HG03469 (cell line): ENCODE data around the gene HMGN4.
"Not testable (repeated sequence)": the region's sequence is repeated elsewhere in the genome, so short reads cannot be mapped to it uniquely, and the experiment has no call there.

Experiments
- ATAC-seq: cut with Tn5 transposase; IDR thresholded peaks from one replicate; pipeline ENCODE4 v1.9.1; 2021; ENCODE audit warnings: mild to moderate bottlenecking, moderate library complexity, moderate number of reproducible peaks; ENCODE audit not compliant: unreplicated experiment

The HMGN4 gene

DNA sequence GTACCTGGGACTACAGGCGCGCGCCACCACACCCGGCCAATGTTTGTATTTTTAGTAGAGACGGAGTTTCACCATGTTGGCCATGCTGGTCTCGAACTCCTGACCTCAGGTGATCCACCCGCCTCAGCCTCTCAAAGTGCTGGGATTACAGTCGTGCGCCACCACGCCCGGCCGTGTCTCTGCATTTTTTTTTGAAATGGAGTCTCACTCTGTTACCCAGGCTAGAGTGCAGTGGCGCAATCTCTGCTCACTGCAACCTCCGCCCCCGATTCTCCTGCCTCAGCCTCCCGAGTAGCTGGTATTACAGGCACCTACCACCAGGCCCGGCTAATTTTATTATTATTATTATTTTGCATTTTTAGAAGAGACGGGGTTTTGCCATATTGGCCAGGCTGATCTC, 9.2 kb downstream of the HMGN4 start:
- not testable (repeated sequence) for ATAC-seq

DNA sequence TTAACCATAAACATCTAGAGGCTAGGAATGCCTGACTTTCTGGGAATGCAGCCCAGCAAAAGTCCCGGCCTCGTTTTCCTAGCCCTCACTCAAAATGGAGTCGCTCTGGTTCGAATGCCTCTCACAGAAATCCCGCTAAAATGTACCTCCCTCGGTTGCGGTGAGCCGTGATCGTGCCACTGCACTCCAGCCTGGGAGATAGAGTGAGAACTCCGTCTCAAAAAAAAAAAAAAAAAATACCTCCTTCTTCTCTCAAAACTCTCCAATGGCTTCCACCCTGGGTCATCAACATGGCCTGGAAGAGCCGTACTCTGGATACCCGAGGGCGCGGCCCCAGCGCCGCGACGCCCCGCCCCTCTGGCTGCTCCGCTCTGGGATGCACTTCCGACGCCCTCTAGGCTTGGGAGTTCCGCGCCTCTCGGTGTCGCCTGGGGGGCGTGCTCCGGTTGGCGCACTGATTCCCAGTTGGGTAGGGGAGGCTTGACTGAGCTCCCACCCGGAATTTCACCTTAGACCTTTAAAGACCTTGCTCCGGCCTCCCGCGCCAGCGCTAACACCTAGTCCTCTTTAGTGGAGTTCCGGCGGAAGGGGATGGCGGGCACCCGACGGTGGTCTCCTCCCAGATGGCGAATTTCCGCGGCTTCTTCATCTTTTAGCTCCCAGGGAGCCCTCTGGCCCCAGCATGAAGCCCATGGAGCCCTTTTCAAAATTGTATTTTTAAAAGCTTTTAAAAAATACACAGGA, 12.3 kb downstream of the HMGN4 start:
- ATAC-seq, result no peak

DNA sequence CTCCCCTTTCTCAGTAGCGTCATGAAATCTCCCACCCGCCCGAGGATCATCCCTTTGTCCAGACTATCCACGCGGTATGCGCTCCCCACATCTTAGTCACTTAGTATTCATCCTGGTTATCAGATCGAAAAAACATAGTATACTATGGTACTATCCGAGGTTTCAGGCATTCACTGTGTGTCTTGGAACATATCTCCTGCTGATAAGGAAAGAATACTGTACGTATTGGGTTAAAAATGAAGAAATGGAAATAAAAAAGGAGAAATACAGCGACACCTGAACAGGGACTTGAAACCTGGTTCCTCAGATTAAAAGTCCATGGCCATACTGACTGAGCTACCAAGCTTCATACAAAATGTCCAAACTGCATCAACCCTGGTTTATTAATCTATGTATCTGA, 14.0 kb downstream of the HMGN4 start:
- no peak for ATAC-seq

DNA sequence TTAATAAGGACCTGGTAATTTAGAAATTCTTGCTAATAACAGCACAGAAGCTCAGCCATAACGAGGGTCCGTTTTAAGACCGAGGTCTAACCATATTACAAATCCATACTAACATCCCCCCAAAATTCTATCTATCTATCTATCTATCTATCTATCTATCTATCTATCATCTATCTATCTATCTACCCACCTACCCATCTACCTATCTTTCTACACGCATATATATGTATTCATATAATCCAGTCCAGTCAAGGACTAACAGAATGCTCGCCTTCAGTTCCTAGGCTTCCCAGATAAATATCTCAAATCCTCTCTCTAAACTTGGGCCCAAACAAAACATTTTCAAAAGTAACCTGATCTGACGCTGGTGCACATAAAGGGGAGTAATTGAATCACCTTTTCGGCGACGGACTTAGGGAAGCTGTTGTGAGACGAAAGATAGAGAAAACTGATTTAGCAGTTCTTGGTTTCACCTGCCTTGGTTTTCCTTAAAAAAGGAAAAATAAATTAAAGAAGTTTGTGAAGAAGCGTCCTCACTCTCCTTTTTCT, 14.5 kb downstream of the HMGN4 start:
- ATAC-seq, result no peak

- ATAC-seq, result no peak
Measured at GRCh38 chr6:26553264-26553634, 15.1 kb downstream of the HMGN4 start.

- no peak for ATAC-seq
Measured at GRCh38 chr6:26553635-26554446, 15.7 kb downstream of the HMGN4 start.

DNA sequence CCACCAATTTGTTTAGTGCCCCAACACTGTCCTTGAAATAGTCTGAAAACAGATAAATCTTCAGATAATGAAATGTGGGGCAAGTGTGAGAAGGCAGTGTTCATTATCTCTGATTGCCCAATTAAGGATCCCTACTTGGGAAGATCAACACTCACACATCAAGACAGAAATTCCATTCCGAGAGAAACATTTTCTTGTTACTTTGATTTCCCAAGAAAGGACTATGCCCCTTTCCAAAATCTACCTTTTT, 16.2 kb downstream of the HMGN4 start:
- ATAC-seq, result no peak

GRCh38 chr6:26554697-26555504, 16.7 kb downstream of the HMGN4 start:
- ATAC-seq, result no peak

DNA sequence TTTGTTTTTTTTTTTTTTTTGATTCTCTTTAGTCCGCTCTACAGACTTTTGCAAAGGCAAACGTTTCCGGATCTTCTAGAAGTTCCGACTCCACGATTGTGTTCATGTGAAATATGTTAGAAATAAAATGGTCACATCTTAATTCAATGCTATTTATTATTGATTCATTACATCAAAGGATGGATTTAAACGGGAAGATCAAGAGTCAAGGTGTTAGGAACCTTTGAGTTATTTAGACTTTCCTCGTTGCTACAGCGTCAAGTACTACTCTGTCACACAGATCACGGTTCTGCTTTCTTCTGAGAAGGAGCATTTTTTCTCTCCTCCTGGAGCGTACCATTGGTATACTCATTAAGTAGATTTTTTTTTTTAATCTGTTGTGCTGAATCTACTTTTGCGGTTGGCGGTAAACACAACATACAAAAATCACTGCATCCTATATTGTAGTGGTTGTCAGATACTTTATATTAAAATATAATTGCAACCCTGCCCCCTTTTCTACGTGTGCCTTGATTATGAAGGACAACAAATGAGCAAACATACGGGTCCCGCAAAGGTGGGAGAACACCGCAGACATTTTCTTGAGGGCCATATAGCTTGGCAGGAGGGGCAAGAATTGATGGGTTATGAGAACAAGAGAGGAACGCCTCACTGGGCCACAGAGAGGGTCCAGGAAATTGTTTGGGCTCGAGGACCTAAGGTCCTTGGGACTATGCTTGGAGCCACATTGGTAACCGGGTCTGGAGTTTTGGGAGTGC, 17.5 kb downstream of the HMGN4 start:
- ATAC-seq, result no peak

DNA sequence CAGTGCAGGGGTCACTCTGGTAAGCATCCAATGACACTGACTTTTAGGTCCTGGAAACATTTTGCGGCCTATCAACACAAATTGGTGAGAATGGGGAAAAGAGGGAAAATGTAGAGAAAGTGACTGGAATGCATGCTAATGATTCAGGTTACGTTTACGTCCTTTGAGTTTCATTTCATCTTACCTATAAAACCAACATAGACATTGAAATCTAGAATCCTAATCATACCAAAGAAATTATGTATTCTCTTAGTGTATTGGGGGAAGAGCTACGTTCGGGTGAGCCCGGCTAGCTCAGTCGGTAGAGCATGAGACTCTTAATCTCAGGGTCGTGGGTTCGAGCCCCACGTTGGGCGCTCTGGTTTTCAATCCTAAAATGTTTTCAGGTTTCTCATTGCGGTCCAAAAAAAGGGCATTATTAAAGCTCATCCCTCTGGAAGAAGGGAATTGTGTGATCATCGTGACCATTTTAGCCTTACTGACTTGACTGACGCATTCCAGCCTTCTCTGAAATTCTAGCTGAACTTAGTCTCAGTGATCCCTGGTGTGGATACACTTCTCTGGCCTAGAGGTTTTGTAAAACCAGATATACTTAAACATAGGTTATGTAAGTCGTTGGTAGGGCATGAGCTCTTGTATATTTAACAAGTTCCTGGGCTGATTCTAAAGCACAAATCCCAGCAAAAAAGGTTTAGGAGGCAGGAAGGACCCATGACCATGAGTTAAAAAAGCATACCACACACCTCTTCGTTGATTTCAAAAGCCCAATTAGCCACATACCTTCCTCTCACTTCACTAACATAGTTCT, 18.3 kb downstream of the HMGN4 start:
- no peak for ATAC-seq

DNA sequence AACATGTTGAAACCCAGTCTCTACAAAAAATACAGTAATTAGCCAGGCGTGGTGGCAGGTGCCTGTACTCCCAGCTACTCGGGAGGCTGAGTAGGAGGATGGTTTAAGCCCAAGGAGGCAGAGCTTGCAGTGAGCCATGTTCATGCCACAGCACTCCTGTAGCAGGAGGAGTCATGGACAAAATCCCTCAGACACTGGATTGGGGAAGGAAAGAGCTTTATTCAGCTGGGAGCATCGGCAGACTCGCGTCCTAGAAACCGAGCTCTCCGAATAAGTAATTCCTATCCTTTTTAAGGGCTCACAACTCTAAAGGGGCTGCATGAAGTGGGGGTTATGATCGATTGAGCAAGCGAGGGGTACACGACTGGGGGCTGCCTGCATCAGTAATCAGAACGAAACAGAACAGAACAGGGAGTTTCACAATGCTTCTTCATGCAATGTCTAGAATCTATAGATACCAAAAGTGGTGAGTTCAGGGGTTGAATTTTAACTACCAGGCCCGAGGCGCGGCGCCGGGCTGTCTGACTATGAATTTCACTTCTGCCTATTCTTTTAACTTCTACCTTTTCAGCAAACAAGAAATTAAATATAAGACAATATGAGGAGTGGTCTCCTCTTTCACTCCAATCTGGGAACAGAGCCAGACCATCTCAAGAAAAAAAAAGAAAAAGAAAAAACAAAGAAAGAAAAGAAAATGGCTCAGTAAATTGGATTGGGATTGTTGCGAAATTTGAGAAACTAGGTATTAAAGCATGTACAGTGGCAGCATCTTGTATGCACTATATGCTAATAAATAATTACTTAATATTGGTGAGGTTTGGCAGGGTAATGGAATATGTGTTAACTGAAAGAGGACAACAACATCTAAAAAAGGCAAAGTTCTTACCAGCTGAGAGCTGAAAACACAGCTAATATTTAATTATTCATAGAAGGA, 23.6 kb downstream of the HMGN4 start:
- ATAC-seq, result no peak

DNA sequence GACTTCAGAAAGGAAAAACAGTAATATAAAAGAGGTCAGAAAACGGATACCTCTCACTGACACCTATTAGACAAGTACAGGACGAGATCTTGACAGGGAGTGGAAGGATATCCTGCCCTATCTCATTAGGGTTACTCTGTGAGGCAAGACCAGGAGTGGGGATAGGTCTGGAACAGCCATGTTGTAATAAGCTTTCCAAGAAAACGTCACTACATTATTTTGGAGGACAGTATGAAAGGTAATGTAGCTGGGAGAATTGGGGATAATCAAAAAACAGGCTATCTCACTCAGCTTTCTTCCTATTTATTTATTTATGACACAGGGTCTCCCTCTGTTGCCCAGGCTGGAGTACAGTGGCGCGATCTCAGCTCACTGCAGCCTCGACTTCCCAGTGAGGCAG, 25.3 kb downstream of the HMGN4 start:
- ATAC-seq, result no peak

DNA sequence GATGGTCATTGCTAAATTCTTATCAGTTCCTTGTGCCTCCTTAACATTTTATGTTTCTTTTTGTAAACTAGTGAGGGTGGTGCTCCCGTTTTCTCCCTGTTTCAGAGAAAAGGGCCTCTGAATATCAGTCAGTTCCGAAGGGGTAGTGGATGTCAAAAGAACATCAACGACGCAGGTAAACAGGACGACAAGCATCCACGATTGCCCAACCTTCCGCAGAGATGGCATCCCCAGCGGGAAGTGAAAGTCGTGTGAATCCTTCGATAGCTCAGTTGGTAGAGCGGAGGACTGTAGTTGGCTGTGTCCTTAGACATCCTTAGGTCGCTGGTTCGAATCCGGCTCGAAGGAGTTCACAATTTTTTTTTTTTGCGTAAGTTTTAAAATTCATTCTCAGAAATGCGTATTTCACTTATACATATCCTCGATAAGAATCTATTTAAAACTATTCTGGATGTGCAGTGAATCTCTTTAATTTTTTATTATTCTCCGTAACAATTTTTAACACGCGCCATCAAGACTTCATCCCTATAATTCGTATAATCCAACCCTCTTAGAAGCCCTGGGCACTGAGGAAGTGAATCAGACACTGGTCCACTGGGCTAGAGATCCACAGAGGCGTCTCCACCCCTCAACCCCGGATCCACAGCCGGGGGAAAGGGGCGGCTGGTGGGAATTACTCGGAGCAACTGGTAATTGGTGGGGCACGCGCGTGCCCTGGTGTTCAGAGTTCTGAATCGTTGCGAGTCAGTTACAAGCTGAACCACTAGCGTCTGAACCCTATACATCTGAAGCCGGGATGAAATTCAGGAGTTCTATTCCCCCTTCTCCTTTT, 30.7 kb downstream of the HMGN4 start:
- ATAC-seq, result peak; percentile 47

DNA sequence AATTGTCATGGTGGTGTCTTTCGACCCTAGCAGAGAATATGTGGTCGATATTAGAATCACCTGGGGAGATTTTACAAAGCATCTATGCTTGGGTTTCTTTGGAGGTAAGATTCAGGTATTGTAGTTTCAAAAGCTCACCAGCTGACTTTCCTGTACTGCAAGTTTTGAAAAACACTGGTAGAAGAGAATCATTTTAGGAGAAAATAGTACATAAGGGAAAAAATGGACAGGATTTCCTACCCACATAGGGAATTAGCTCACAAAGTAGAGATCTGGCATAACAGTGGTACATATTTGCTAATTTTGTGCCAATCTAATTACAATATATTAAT, 31.2 kb downstream of the HMGN4 start:
- no peak for ATAC-seq

DNA sequence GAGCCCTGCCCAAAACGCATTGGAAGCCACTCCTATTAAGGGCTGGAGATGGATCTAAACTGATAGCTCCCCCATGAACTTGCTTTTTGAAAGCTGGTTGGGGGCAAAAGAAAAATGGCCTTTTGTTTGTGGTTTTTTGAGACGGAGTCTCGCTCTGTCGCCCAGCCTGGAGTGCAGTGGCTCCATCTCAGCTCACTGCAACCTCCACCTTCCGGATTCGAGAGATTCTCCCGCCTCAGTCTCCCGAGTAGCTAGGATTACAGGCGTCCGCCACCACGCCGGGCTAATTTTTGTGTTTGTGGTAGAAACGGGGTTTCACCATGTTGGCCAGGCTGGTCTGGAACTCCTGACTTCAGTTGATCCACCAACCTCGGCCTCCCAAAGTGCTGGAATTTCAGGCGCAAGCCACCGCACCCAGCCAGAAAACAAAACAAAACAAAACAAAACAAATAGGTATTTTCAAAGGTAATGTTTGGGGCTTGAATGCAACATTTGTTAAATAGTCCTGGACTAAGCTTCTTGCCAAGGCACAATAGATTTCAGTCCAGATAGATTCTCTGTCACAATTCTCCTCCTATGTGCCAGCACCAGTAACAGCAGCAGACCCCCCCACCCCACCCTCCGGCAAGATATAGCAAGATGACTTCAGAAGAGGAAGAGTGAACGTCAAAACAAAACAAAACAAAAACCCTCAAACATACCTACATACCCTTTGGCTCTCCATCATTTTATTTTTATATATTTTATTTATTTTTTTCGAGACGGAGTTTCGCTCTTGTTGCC, 32.1 kb downstream of the HMGN4 start:
- no peak for ATAC-seq

DNA sequence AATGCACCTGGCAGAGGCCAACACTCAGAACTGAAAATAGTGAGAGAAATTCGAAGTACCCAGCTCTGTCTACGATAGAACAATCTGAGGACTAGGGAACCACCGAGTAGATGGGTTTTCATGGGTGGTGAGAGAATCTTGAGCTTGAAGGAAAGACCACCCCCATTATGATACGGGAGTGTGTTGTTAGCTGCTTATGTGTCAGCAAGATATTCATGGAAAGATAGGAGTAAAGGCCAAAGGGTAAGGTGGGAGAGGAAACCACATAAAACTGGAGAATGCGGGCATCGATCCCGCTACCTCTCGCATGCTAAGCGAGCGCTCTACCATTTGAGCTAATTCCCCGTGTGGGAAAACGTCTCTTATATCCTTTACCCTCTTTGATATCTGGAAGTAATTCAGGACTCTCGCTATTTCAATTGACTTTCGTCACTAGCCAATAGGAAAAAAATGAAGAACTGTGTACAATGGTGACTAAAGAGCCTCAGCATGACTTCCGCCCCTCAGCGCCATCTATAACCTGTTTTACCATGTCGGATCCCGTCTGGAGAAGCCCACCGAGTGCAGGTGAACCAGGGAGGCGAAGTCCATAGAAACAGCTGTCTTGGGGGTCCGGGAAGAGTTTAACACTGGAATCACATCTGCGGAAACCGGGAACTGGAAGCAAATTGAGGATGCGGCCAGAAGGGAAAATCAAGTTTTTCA, 33.6 kb downstream of the HMGN4 start:
- ATAC-seq, result no peak

GRCh38 chr6:26575494-26575939, 37.4 kb downstream of the HMGN4 start:
- ATAC-seq, result no peak
